GM12891 (cell line): ENCODE results near the gene IFNAR2.

Source experiments
- POLR2A ChIP-seq: IDR thresholded peaks from 2 replicates; pipeline ENCODE4 v1.6.1; 2011; ENCODE audit warnings: low read depth, low read length, control low read depth
- POLR2AphosphoS5 ChIP-seq: IDR thresholded peaks from 2 replicates; pipeline ENCODE4 v1.6.1; 2011; ENCODE audit warnings: low read depth, low read length, control low read depth
- SPI1 ChIP-seq: IDR thresholded peaks from 2 replicates; pipeline ENCODE4 v1.6.1; 2011; ENCODE audit warnings: low read depth, low read length, control low read depth
- TAF1 ChIP-seq: IDR thresholded peaks from 2 replicates; pipeline ENCODE4 v1.6.1; 2011; ENCODE audit warnings: low read depth, low read length, control low read depth

- TF ChIP-seq TAF1 (no peak), POLR2A (no peak), POLR2AphosphoS5 (no peak), SPI1 (no peak)
Observed at GRCh38 chr21:33246963-33247362, 17.2 kb downstream of the IFNAR2 start.
